Prostate gland (tissue), 2 donors: Measurements from ENCODE around the gene CACNA2D1.

Experiments used
- POLR2A ChIP-seq: fragments of 450-650 bp; IDR thresholded peaks from one replicate; pipeline ENCODE4 v1.6.1; 2016; ENCODE audit warnings: antibody characterized with exemption, mild to moderate bottlenecking
- POLR2AphosphoS5 ChIP-seq: sonication (generic); formaldehyde crosslinking; IDR thresholded peaks from one replicate; pipeline ENCODE4 v1.6.1; 2017; ENCODE audit warnings: antibody characterized with exemption
- TF ChIP-seq, protein P1 (sequence below), 4 experiments: fragments of 200-600 bp in 2 of 4; fragments of 450-650 bp in 2 of 4; sonication (generic) in 2 of 4; IDR thresholded peaks; 1 replicate in 3 of 4; 2 replicates in 1 of 4; pipeline ENCODE4 v1.5.1; 2016 to 2019; ENCODE audit warnings: antibody characterized with exemption in 4 of 4, mild to moderate bottlenecking in 2 of 4, moderate library complexity in 2 of 4

DNA sequence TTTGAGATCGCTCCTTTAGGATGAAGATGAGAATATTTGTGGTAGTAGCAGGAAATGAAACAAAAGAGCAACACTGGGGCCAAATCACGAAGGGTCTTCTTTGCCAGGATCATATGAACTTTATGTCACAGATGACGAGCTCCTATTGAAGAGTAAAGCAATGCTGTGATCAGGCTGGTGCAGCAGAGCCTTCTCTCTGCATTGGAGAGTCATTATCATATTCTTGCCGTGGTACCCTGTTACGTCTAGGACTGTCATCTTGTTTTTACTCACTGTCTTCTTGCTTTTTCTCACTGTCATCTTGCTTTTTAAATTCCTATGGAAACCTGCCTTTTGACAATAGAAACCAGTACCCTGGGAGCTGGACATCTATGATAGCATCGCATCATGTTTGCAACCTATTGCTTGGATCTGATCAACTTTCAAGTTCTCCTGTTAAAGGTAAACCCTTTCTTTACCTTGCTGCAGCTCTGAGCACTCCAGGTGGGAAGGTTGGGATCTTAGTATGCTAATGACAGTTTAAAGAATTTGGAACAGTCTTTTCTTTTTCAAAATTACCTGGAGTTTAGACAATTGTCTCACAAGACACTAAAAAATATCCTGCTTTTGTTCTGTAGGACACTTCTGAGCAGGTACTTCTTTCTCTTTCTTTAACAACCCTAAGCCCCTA lies 27.9 kb upstream of the CACNA2D1 start:
- TF ChIP-seq, protein P1, sequence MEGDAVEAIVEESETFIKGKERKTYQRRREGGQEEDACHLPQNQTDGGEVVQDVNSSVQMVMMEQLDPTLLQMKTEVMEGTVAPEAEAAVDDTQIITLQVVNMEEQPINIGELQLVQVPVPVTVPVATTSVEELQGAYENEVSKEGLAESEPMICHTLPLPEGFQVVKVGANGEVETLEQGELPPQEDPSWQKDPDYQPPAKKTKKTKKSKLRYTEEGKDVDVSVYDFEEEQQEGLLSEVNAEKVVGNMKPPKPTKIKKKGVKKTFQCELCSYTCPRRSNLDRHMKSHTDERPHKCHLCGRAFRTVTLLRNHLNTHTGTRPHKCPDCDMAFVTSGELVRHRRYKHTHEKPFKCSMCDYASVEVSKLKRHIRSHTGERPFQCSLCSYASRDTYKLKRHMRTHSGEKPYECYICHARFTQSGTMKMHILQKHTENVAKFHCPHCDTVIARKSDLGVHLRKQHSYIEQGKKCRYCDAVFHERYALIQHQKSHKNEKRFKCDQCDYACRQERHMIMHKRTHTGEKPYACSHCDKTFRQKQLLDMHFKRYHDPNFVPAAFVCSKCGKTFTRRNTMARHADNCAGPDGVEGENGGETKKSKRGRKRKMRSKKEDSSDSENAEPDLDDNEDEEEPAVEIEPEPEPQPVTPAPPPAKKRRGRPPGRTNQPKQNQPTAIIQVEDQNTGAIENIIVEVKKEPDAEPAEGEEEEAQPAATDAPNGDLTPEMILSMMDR (IDR thresholded peaks at IDR 0.05): no peak
- TF ChIP-seq POLR2A (no peak), POLR2AphosphoS5 (no peak)
